ENCODE data around the gene MEIS1.

DNA sequence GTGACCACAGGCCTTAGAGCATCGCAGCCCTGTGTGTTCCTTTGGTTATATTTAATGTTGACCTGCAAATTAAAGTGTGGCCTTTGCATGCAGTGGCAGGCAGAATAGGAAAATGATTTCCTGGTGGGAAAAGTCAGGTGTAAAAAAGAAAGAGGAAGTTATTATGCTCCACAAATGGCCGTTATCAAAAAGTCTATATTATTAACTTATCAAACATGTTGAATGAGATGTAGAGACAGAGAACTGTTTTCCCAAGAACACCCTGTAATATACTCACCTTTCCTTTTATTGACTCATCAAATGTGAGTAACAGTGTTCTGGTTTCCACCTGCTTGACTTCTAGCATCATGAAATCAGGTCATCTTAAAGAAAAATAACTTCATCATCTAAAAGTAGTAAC, 35.3 kb downstream of the MEIS1 start:
- TF ChIP-seq, protein P1, sequence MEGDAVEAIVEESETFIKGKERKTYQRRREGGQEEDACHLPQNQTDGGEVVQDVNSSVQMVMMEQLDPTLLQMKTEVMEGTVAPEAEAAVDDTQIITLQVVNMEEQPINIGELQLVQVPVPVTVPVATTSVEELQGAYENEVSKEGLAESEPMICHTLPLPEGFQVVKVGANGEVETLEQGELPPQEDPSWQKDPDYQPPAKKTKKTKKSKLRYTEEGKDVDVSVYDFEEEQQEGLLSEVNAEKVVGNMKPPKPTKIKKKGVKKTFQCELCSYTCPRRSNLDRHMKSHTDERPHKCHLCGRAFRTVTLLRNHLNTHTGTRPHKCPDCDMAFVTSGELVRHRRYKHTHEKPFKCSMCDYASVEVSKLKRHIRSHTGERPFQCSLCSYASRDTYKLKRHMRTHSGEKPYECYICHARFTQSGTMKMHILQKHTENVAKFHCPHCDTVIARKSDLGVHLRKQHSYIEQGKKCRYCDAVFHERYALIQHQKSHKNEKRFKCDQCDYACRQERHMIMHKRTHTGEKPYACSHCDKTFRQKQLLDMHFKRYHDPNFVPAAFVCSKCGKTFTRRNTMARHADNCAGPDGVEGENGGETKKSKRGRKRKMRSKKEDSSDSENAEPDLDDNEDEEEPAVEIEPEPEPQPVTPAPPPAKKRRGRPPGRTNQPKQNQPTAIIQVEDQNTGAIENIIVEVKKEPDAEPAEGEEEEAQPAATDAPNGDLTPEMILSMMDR (IDR thresholded peaks at IDR 0.05; ENCODE audit: control extremely low read depth in 1 of 3, insufficient read depth in 1 of 3, low read depth in 1 of 3, low read length in 3 of 3): no peak
- TF ChIP-seq EZH2 (IDR thresholded peaks at IDR 0.05; ENCODE audit: low read depth, low read length, severe bottlenecking): no peak
- no peak for TF ChIP-seq PHF8 (conservative IDR thresholded peaks at IDR 0.05; ENCODE audit: low read depth, low read length)
- no peak for TF ChIP-seq POLR2AphosphoS5 (IDR thresholded peaks at IDR 0.05; ENCODE audit: low read depth, low read length)
- TF ChIP-seq GABPA (IDR thresholded peaks at IDR 0.05; ENCODE audit: borderline replicate concordance, insufficient read depth, low read length): no peak
- TF ChIP-seq SRF (IDR thresholded peaks at IDR 0.05; ENCODE audit: low read depth, low read length): no peak
- TF ChIP-seq USF2 (IDR thresholded peaks at IDR 0.05; ENCODE audit: low read length): no peak
- no peak for TF ChIP-seq CBX8 (IDR thresholded peaks at IDR 0.05; ENCODE audit: borderline replicate concordance, low read depth, low read length)
- TF ChIP-seq RBBP5 (IDR thresholded peaks at IDR 0.05; ENCODE audit: borderline replicate concordance, low read depth, low read length): no peak
- TF ChIP-seq POLR2A (IDR thresholded peaks at IDR 0.05; ENCODE audit: control extremely low read depth in 1 of 2, low read depth in 2 of 2, low read length in 2 of 2): no peak
- TF ChIP-seq BRCA1 (IDR thresholded peaks at IDR 0.05; ENCODE audit: low read depth, low read length): no peak
- no peak for TF ChIP-seq SP2 (IDR thresholded peaks at IDR 0.05; ENCODE audit: low read length)
- no peak for TF ChIP-seq TCF12 (IDR thresholded peaks at IDR 0.05; ENCODE audit: low read depth, low read length)

Measured in H1 (cell line).